ENCODE measurements around the gene LAMC3.

- no peak for TF ChIP-seq CTCF (IDR thresholded peaks at IDR 0.05)
- TF ChIP-seq POLR2A (IDR thresholded peaks at IDR 0.05): no peak
Observed at GRCh38 chr9:131138676-131139075, 129.7 kb downstream of the LAMC3 start.

All from testis (tissue), 2 donors.